Caki2 (cell line): ENCODE measurements around the gene SLC12A2. TPM values are rescaled to one million over a fixed set of nuclear protein-coding genes. Genes with fewer than 3 reads are reported as not detected.

ENCODE experiments used
- DNase-seq: peaks from one replicate; pipeline ENCODE4 v3.0.0-alpha.2; 2015; ENCODE audit warnings: low read depth
- in situ Hi-C: cut with HindIII; loops from 2 replicates; pipeline ENCODE4 v1.10.0; 2016; ENCODE audit warnings: low sequenced_read_pairs, low pct_unique_long_range_greater_than_20kb, mixed read lengths
- total RNA-seq: library from RNA; depleted of rRNA; stranded (reverse); fragments of >200 nt; shearing (Covaris generic); gene quantifications from 2 replicates; pipeline ENCODE4 v1.2.3, GENCODE V29; 2014; ENCODE audit warnings: low replicate concordance

Gene SLC12A2
- total RNA-seq, 1 experiment from 2014 or later, result 5.1 TPM

GRCh38 chr5:128201065-128201926 lies 117.7 kb downstream of the SLC12A2 start:
- in situ Hi-C loops, result no loop called here
- peak; percentile 63 for DNase-seq

DNA sequence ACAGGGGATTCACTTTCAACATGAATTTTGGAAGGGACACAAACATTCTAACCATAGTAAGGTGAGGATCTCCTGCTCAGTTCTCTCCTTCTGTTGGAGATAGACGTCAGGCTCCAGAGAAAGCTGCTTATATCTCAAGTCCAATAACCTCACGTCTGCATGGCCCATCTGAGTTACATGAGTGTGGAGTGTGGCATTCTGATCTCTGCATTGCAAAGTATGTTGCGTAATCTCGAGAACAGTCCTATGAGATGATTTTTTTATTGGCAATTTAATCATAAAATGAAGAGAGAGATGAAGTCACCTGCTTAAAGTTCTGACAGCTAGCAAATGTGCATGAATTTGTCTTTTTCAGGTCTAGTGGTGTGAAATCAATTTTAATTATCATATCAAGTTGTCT lies 118.8 kb downstream of the SLC12A2 start:
- in situ Hi-C loops, result no loop called here
- no peak for DNase-seq

- in situ Hi-C loops, result no loop called here
- DNase-seq, result no peak
Measured at GRCh38 chr5:128208436-128208835, 124.9 kb downstream of the SLC12A2 start.

GRCh38 chr5:128212191-128212806 lies 128.7 kb downstream of the SLC12A2 start:
- DNase-seq, result no peak
- in situ Hi-C loops, result no loop called here

GRCh38 chr5:128213340-128213739 lies 129.8 kb downstream of the SLC12A2 start:
- DNase-seq, result peak; percentile 38
- in situ Hi-C loops, result no loop called here

- no peak for DNase-seq
- in situ Hi-C loops, result no loop called here
Measured at GRCh38 chr5:128213833-128214232, 130.3 kb downstream of the SLC12A2 start.

GRCh38 chr5:128216285-128216684 lies 132.7 kb downstream of the SLC12A2 start:
- DNase-seq, result no peak
- in situ Hi-C loops, result no loop called here

- in situ Hi-C loops, result no loop called here
- DNase-seq, result peak; percentile 54
Measured at GRCh38 chr5:128216860-128217531, 133.4 kb downstream of the SLC12A2 start.

DNA sequence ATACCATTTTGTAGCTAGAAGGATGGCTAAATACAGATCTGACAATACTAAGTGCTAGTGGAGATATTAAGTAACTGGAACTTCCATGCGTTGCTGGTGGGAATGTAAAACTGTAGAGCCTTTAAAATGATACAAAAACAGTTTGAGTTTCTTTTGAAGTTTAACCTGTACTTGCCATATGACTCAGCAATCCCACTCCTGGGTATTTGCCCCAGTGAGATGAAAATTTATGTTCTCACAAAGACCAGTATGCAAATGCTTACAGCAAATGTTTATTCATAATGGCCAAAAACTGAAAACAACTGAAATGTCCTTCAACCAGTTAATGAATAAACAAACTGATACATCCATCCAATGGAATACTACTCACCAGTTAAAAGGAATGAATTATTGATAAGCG lies 137.3 kb downstream of the SLC12A2 start:
- no peak for DNase-seq
- in situ Hi-C loops, result no loop called here

DNA sequence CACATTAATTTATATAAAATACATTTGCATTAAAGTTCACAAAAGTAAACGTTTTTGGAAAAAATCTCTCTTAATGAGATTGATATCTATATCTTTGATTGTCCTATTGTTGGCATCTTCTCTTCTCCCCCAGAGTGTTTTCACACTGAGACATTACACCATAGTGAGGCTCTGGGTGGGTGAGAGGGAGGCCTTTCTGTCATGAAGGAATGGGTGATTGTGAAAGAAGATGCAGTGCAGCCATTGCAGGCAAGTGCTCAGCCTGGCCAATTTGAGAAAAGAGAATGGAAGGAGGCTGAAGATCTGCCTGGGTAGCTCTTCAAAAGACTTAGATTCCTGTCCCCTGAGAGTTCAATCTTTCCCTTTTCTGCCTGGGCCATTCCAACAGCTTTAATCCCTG lies 140.8 kb downstream of the SLC12A2 start:
- in situ Hi-C loops, result no loop called here
- DNase-seq, result no peak

DNA sequence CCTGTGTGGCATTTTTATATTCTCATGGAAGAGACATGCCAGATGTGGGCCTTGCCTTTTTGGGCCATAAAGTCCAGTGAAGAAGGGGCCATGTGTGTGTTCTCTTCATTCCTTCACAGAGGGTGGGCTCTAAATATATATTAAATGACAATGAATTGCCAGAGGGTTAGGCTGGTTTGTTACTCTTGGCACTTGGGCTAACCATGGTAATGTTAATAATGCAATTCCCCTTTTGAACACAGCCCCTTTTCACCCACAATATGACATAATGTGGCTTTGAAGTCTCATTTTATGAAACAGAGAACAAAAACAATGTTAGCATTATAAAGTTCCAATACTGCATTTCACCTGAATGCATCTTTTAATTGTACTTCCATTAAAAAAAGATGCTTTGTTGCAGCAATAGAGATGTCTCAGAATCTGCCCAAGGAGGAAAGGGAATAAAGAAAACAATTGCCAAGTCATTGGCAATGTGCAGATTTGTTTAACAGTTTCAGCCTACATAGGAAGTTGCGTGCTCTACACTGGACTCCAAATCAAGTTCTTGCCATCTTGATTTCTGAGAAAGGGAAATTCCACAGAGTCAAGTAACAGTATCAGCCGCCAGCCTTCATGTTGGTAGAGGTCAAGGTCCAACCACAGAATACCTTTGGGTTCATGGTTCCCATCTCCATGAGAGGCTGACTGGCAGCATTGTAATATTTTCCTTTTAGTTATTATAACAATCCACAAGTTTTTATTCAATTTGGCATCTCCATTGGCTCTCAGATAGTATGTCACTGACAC lies 141.9 kb downstream of the SLC12A2 start:
- DNase-seq, result peak; percentile 24
- in situ Hi-C loops, result no loop called here

DNA sequence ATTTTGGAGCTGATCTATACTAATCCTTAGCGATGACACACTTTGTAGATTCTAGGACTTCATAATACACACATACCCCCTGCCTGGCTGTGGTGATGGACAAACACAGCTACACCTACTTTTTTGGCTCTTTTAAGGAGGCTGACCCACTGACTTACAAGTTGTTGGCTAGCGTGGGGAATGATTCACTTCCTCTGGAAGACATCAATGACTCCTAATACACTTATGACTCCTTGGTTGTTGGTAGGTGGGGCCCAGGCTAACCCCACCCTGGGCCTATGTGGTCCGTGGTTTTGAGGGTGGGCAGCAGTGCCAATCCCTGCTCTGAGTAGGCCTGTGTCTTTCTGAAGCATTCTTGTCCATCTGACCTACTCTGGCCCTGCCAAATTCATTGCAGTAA lies 144.4 kb downstream of the SLC12A2 start:
- peak; percentile 37 for DNase-seq
- in situ Hi-C loops, result no loop called here

GRCh38 chr5:128228521-128228920 lies 145.0 kb downstream of the SLC12A2 start:
- peak; percentile 33 for DNase-seq
- in situ Hi-C loops, result no loop called here

- DNase-seq, result no peak
- in situ Hi-C loops, result no loop called here
Measured at GRCh38 chr5:128234928-128235641, 151.5 kb downstream of the SLC12A2 start.

DNA sequence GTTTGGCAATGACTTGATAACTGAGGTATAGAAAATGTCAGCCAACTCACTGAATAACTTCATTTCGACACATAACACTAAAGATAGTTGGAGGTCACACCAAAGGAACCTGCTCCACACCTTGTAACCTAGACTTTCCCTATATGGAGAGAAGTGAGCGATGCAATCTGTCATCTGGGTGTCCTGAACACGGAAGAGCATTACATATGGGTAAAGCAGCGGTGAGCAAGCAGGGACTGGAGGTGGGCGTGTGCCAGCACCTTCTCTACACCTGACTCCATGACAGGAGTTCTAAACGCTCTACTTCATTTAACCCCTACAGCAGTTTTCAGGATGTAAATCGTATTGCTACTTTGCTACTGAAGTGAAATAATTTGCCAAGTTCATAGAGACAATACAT lies 152.8 kb downstream of the SLC12A2 start:
- in situ Hi-C loops, result no loop called here
- no peak for DNase-seq

- in situ Hi-C loops, result no loop called here
- DNase-seq, result no peak
Measured at GRCh38 chr5:128237000-128237399, 153.4 kb downstream of the SLC12A2 start.

DNA sequence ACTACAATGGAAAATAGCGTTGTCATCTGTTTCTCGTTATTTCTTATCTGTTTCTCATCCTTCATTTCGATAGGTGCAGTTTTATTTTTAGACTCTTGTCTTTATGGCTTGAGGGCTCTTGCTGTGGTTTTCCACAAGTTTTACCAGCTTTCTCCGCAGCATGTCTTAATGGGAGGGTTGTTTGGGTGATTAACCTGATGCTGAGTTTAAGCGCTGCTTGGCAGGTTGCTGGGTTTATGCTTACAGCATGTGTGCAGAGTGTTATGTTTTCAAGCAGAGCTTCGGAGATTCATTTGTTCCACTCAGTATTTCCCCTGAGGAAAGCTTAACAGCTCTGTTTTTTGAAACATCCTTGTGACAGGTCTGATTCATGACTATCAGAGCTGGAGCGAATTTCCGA lies 154.0 kb downstream of the SLC12A2 start:
- in situ Hi-C loops, result no loop called here
- no peak for DNase-seq
